GM12878 (cell line): Measurements from ENCODE around the gene RNASE3. TPM values are rescaled to one million over a fixed set of nuclear protein-coding genes. Genes with fewer than 3 reads are reported as not detected.

Source experiments
- ATAC-seq: fragments of 200-7000 bp; cut with Tn5 transposase; 3 replicates; pipeline ENCODE4 v1.9.1; 2020; ENCODE audit warnings: mild to moderate bottlenecking, moderate library complexity
- BruUV-seq: library from RNA; stranded (reverse); fragments of 400-500 nt; replicated peaks from 2 replicates; lab custom pipeline; 2021; lab: Mats Ljungman, UMichigan
- CTCF ChIA-PET: fragments of 300-600 bp; sonication (Branson Sonifier 250); formaldehyde crosslinking; extraction: SDS; loops from one replicate; lab custom pipeline; 2021; ENCODE audit warnings: inconsistent platforms; lab: Yijun Ruan, JAX
- POLR2A ChIA-PET: fragments of 350-600 bp; formaldehyde crosslinking; extraction: SDS; loops from one replicate; lab custom pipeline; 2021; ENCODE audit warnings: inconsistent platforms; lab: Charles Lee
- RAD21 ChIA-PET: fragments of 300-600 bp; sonication (Branson Sonifier 250); formaldehyde crosslinking; loops from one replicate; lab custom pipeline; 2023; ENCODE audit warnings: antibody characterized with exemption; ENCODE audit not compliant: unreplicated experiment; lab: Charles Lee
- SMC1A ChIA-PET: fragments of 300-600 bp; sonication (Branson Sonifier 250); formaldehyde crosslinking; loops from one replicate; lab custom pipeline; 2023; ENCODE audit not compliant: unreplicated experiment, uncharacterized antibody; lab: Charles Lee
- DNase-seq: peaks from one replicate; pipeline ENCODE4 v3.0.0-alpha.2; 2011; ENCODE audit warnings: low read depth, low spot score
- FAIRE-seq: peaks from 3 replicates; lab custom pipeline; 2011; peaks lifted over from hg19 to GRCh38; lab: Jason Lieb, UNC
- H2AFZ ChIP-seq: 2 replicates; pipeline ENCODE4 v1.6.0; 2011; ENCODE audit warnings: low read depth, low read length, control low read depth; ENCODE audit not compliant: control insufficient read depth
- H3K27ac ChIP-seq: 2 replicates; pipeline ENCODE4 v1.5.1; 2011; ENCODE audit warnings: control low read depth; ENCODE audit not compliant: control insufficient read depth, insufficient read depth
- H3K27me3 ChIP-seq, 2 experiments: replicated peaks in 1 of 2; 2 replicates each; pipeline versions ENCODE4 v1.6.0 to v1.6.1; 2011; ENCODE audit warnings: low read length in 1 of 2; ENCODE audit not compliant: control insufficient read depth in 2 of 2, insufficient read depth in 2 of 2
- H3K36me3 ChIP-seq, 2 experiments: 2 replicates each; pipeline ENCODE4 v1.5.1; 2011; ENCODE audit warnings: low read length in 1 of 2; ENCODE audit not compliant: control insufficient read depth in 2 of 2, insufficient read depth in 2 of 2
- H3K4me1 ChIP-seq: 2 replicates; pipeline ENCODE4 v1.6.1; 2011; ENCODE audit warnings: mild to moderate bottlenecking, low read length, moderate library complexity, mixed read lengths; ENCODE audit not compliant: control insufficient read depth, insufficient read depth
- H3K4me2 ChIP-seq: 2 replicates; pipeline ENCODE4 v1.6.0; 2011; ENCODE audit warnings: control low read depth; ENCODE audit not compliant: control insufficient read depth, insufficient read depth
- H3K4me3 ChIP-seq: fragments of 200-600 bp; sonication (generic); 2 replicates; pipeline ENCODE4 v1.5.1; 2016
- H3K79me2 ChIP-seq: 2 replicates; pipeline ENCODE4 v1.6.0; 2011; ENCODE audit warnings: low read length; ENCODE audit not compliant: control insufficient read depth, insufficient read depth
- H3K9ac ChIP-seq: 2 replicates; pipeline ENCODE4 v1.8.0; 2011; ENCODE audit warnings: low read length, control low read depth, mixed read lengths; ENCODE audit not compliant: control insufficient read depth, insufficient read depth
- H3K9me3 ChIP-seq: replicated peaks from 3 replicates; pipeline ENCODE4 v1.5.1; 2011; ENCODE audit warnings: mild to moderate bottlenecking, low read length; ENCODE audit not compliant: control insufficient read depth, insufficient read depth
- H4K20me1 ChIP-seq: 2 replicates; pipeline ENCODE4 v1.6.0; 2011; ENCODE audit not compliant: control insufficient read depth, insufficient read depth
- BHLHE40 ChIP-seq, 2 experiments: fragments of 450-650 bp in 1 of 2; IDR thresholded peaks; 2 replicates each; pipeline ENCODE4 v1.6.1; 2011 to 2017; ENCODE audit warnings: low read depth in 2 of 2, borderline replicate concordance in 1 of 2, improper control_type of control experiment in 1 of 2, low read length in 1 of 2, mild to moderate bottlenecking in 1 of 2
- GABPA ChIP-seq: IDR thresholded peaks from 2 replicates; pipeline ENCODE4 v1.6.1; 2014; ENCODE audit warnings: antibody characterized with exemption, low read depth, mild to moderate bottlenecking, inconsistent platforms
- PAX8 ChIP-seq: fragments of 450-650 bp; IDR thresholded peaks from 2 replicates; pipeline ENCODE4 v1.6.1; 2017; ENCODE audit warnings: mild to moderate bottlenecking, moderate library complexity
- RAD21 ChIP-seq: IDR thresholded peaks from 2 replicates; pipeline ENCODE4 v1.6.1; 2011; ENCODE audit warnings: mild to moderate bottlenecking, low read depth, low read length, moderate library complexity; ENCODE audit not compliant: insufficient read depth
- RUNX3 ChIP-seq: IDR thresholded peaks from 2 replicates; pipeline ENCODE4 v1.6.1; 2012; ENCODE audit warnings: low read length, inconsistent platforms
- SIN3A ChIP-seq: IDR thresholded peaks from 2 replicates; pipeline ENCODE4 v1.6.1; 2012; ENCODE audit warnings: low read depth, low read length, improper control_type of control experiment
- YY1 ChIP-seq: IDR thresholded peaks from 2 replicates; pipeline ENCODE4 v1.6.1; 2011; ENCODE audit warnings: low read depth, mild to moderate bottlenecking, low read length
- ZNF622 ChIP-seq: fragments of 450-650 bp; IDR thresholded peaks from 2 replicates; pipeline ENCODE4 v1.6.1; 2017; ENCODE audit warnings: mild to moderate bottlenecking, inconsistent platforms
- WGBS: methylation state at CpG from one replicate; pipeline ENCODE4 v1.1.6; 2016; ENCODE audit warnings: low lambda C conversion rate; ENCODE audit not compliant: insufficient replicate concordance, insufficient coverage; ENCODE audit errors: missing lambda C conversion rate; 5-methylcytosine and 5-hydroxymethylcytosine counted together
- in situ Hi-C: fragments of 300-500 bp; cut with MboI; formaldehyde crosslinking; loops from 9 replicates; pipeline ENCODE4 v1.14.3; 2018; ENCODE audit warnings: mixed read lengths
- intact Hi-C: fragments of 100-400 bp; cut with micrococcal nuclease; formaldehyde crosslinking; loops from one replicate; pipeline ENCODE4 v1.14.2; 2022; ENCODE audit not compliant: unreplicated experiment
- polyA plus RNA-seq, 11 experiments: library from polyadenylated mRNA; depleted of rRNA in 4 of 11; unstranded in 6 of 11; stranded (reverse) in 5 of 11; fragments of >200 nt; fragmentation: Nextera tagmentation in 4 of 11; fragmentation: Illumina TruSeq in 1 of 11; extraction: Ambion mirVana in 4 of 11; extraction: Trizol in 1 of 11; gene quantifications; 1 replicate in 1 of 11; 2 replicates in 10 of 11; pipeline versions ENCODE4 v1.2.1 to v1.2.3, GENCODE V29; 2011 to 2016; ENCODE audit warnings: inconsistent platforms in 2 of 11, missing spikeins in 2 of 11, low read depth in 1 of 11
- total RNA-seq, 4 experiments: library from RNA; depleted of rRNA in 3 of 4; stranded (reverse); fragments of >200 nt in 3 of 4; fragmentation: Illumina TruSeq in 1 of 4; extraction: Trizol in 1 of 4; gene quantifications; 2 replicates each; pipeline versions ENCODE4 v1.2.1 to v1.2.3, GENCODE V29; 2013 to 2021
- TF ChIP-seq, protein P1 (sequence below), 3 experiments: IDR thresholded peaks in 2 of 3; conservative IDR thresholded peaks in 1 of 3; 2 replicates each; pipeline ENCODE4 v1.5.1; 2011; ENCODE audit warnings: low read depth in 3 of 3, low read length in 3 of 3, mild to moderate bottlenecking in 3 of 3, control low read depth in 2 of 3, moderate library complexity in 2 of 3, inconsistent platforms in 1 of 3, mixed read lengths in 1 of 3; ENCODE audit not compliant: control insufficient read depth in 2 of 3, insufficient read depth in 1 of 3; ENCODE audit errors: extremely low read depth in 1 of 3
- TF ChIP-seq, protein P2 (sequence below): fragments of 450-650 bp; IDR thresholded peaks from 2 replicates; pipeline ENCODE4 v1.6.1; 2018; ENCODE audit warnings: borderline replicate concordance, mild to moderate bottlenecking; ENCODE audit not compliant: partially characterized antibody
- TF ChIP-seq, protein P3 (sequence below): fragments of 450-650 bp; formaldehyde crosslinking; IDR thresholded peaks from 2 replicates; pipeline ENCODE4 v1.5.0; 2022; ENCODE audit warnings: mild to moderate bottlenecking, missing genetic modification characterization
- TF ChIP-seq, protein P4 (sequence below): IDR thresholded peaks from 2 replicates; pipeline ENCODE4 v1.6.1; 2012; ENCODE audit warnings: low read depth, low read length, improper control_type of control experiment

Gene RNASE3
- total and polyA plus RNA-seq, 10 of the 15 experiments (the other 5 are each of a cell fraction or from before 2014, with no cell fraction given), result not detected

DNA sequence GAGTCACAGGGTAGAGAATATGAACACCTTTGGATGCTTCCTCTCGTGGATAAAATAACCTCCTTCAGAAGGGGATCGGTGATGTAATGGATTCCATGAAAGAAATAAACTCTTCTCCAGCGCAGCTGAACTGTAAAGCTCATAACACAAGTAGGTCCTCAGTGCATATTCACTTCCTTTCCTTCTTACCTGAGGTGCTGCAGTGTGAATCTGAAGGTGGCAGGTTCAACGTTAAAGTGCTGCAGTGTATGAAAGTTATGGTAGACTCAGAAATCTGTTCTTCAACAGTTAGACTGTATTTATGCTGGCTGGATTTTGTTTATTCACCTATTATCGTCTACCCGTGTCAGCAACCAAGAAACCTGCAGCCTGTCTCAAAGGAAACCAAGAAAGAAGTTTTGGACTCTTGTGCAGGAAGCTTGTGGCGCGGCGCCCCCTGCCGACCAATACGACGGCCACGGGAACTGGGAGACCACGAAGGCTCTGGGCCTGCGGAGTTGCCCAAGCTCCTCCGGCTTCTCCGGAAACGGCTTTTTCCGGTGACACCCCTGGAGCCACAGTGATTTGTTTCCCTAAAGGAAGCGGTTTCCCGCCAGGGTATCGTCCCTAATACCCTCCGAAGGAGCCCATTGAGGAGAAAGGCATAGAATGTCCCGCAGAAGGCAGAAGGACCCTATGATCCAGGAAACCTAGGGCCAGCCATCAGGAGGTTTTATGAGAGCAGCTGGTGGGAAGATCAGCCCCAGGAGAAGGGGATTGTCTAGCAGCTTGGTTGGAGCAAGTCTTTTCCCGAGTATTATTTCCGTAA is 17.6 kb upstream of the RNASE3 start:
- no peak for DNase-seq
- Histone ChIP-seq H3K9me3 (no peaks in the 10 kb centered on the region; the same call in 2 of the 3 replicates), H3K4me1 (no peaks in the 10 kb centered on the region; the same call in 1 of the 2 replicates), H4K20me1 (no peaks in the 10 kb centered on the region), H3K36me3 (no peaks in the 10 kb centered on the region), H2AFZ (peak overlapping the region; percentile 71), H3K27me3 (no peaks in the 10 kb centered on the region), H3K27ac (no peak overlapping the region), H3K9ac (no peak overlapping the region; the same call in 1 of the 2 replicates), H3K79me2 (no peaks in the 10 kb centered on the region), H3K4me3 (no peak overlapping the region), H3K4me2 (peak overlapping the region; percentile 43; the same call in 1 of the 2 replicates)
- CTCF ChIA-PET, result interaction anchor here (0.8 to 2.4 kb wide), 14 partner anchors 15 to 546 kb away, joined by 3 to 15 read pairs (median 5); no protein-coding TSS in a partner anchor
- intact Hi-C loops (loop anchor here (1.0 kb wide), 1 partner anchor 176 kb away; no protein-coding TSS in a partner anchor), in situ Hi-C loops (no loop called here)
- peak; percentile 98 for ATAC-seq
- no TSS peak for BruUV-seq
- POLR2A ChIA-PET, result no interaction called here
- 6% methylated on average over 26 of the region's 26 CpGs for WGBS
- peak; percentile 91 for FAIRE-seq
- RAD21 ChIA-PET, result interaction anchor here (0.6 to 2.7 kb wide), 6 partner anchors 16 to 386 kb away, joined by 3 to 12 read pairs (median 4); no protein-coding TSS in a partner anchor
- SMC1A ChIA-PET, result interaction anchor here (0.9 to 1.6 kb wide), 4 partner anchors 16 to 183 kb away, joined by 3 to 6 read pairs (median 4); no protein-coding TSS in a partner anchor
- TF ChIP-seq GABPA (peak; percentile 87), RAD21 (peak; percentile 69), YY1 (0 out of 2 replicates have a peak, but pooled peaks have one; percentile 20), RUNX3 (peak; percentile 45), SIN3A (no peak), ZNF622 (no peak), PAX8 (no peak), BHLHE40 (IDR thresholded peaks at IDR 0.05; ENCODE audit: borderline replicate concordance in 1 of 2, low read depth in 2 of 2, low read length in 1 of 2) (0 out of 4 replicates have a peak, but pooled peaks of 1 of the 2 experiments have one; percentile 10)
- TF ChIP-seq, protein P1, sequence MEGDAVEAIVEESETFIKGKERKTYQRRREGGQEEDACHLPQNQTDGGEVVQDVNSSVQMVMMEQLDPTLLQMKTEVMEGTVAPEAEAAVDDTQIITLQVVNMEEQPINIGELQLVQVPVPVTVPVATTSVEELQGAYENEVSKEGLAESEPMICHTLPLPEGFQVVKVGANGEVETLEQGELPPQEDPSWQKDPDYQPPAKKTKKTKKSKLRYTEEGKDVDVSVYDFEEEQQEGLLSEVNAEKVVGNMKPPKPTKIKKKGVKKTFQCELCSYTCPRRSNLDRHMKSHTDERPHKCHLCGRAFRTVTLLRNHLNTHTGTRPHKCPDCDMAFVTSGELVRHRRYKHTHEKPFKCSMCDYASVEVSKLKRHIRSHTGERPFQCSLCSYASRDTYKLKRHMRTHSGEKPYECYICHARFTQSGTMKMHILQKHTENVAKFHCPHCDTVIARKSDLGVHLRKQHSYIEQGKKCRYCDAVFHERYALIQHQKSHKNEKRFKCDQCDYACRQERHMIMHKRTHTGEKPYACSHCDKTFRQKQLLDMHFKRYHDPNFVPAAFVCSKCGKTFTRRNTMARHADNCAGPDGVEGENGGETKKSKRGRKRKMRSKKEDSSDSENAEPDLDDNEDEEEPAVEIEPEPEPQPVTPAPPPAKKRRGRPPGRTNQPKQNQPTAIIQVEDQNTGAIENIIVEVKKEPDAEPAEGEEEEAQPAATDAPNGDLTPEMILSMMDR (IDR thresholded peaks at IDR 0.05 in 2 of 3, conservative IDR thresholded peaks at IDR 0.05 in 1 of 3; ENCODE audit: control insufficient read depth in 2 of 3, extremely low read depth in 1 of 3, insufficient read depth in 1 of 3, low read depth in 3 of 3, low read length in 3 of 3), result peak; percentile 75 to 88 (median 85)
- TF ChIP-seq, protein P2, sequence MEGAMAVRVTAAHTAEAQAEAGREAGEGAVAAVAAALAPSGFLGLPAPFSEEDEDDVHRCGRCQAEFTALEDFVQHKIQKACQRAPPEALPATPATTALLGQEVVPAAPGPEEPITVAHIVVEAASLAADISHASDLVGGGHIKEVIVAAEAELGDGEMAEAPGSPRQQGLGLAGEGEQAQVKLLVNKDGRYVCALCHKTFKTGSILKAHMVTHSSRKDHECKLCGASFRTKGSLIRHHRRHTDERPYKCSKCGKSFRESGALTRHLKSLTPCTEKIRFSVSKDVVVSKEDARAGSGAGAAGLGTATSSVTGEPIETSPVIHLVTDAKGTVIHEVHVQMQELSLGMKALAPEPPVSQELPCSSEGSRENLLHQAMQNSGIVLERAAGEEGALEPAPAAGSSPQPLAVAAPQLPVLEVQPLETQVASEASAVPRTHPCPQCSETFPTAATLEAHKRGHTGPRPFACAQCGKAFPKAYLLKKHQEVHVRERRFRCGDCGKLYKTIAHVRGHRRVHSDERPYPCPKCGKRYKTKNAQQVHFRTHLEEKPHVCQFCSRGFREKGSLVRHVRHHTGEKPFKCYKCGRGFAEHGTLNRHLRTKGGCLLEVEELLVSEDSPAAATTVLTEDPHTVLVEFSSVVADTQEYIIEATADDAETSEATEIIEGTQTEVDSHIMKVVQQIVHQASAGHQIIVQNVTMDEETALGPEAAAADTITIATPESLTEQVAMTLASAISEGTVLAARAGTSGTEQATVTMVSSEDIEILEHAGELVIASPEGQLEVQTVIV, result no peak
- TF ChIP-seq, protein P3, sequence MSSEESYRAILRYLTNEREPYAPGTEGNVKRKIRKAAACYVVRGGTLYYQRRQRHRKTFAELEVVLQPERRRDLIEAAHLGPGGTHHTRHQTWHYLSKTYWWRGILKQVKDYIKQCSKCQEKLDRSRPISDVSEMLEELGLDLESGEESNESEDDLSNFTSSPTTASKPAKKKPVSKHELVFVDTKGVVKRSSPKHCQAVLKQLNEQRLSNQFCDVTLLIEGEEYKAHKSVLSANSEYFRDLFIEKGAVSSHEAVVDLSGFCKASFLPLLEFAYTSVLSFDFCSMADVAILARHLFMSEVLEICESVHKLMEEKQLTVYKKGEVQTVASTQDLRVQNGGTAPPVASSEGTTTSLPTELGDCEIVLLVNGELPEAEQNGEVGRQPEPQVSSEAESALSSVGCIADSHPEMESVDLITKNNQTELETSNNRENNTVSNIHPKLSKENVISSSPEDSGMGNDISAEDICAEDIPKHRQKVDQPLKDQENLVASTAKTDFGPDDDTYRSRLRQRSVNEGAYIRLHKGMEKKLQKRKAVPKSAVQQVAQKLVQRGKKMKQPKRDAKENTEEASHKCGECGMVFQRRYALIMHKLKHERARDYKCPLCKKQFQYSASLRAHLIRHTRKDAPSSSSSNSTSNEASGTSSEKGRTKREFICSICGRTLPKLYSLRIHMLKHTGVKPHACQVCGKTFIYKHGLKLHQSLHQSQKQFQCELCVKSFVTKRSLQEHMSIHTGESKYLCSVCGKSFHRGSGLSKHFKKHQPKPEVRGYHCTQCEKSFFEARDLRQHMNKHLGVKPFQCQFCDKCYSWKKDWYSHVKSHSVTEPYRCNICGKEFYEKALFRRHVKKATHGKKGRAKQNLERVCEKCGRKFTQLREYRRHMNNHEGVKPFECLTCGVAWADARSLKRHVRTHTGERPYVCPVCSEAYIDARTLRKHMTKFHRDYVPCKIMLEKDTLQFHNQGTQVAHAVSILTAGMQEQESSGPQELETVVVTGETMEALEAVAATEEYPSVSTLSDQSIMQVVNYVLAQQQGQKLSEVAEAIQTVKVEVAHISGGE (CRISPR knock-in tag), result peak; percentile 52
- TF ChIP-seq, protein P4, sequence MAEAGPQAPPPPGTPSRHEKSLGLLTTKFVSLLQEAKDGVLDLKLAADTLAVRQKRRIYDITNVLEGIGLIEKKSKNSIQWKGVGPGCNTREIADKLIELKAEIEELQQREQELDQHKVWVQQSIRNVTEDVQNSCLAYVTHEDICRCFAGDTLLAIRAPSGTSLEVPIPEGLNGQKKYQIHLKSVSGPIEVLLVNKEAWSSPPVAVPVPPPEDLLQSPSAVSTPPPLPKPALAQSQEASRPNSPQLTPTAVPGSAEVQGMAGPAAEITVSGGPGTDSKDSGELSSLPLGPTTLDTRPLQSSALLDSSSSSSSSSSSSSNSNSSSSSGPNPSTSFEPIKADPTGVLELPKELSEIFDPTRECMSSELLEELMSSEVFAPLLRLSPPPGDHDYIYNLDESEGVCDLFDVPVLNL, result no peak
